Activated naive CD4-positive, alpha-beta T cell treated with anti-CD3 and anti-CD28 coated beads for 36 hours (primary cell): ENCODE results near the gene CPLX3. TPM values are rescaled to one million over a fixed set of nuclear protein-coding genes. Genes with fewer than 3 reads are reported as not detected.

Experiments
- CTCF ChIA-PET: fragments of 350-600 bp; sonication (Branson Sonifier 250); formaldehyde crosslinking; loops from one replicate; lab custom pipeline; 2021; ENCODE audit warnings: antibody characterized with exemption; lab: Charles Lee
- DNase-seq: peaks from one replicate; pipeline ENCODE4 v3.0.0-alpha.2; 2020
- H3K27ac Mint-ChIP-seq: one replicate; pipeline ENCODE4 v1.8.0; 2021; ENCODE audit warnings: mild to moderate bottlenecking, mixed read lengths
- H3K27me3 Mint-ChIP-seq: one replicate; pipeline ENCODE4 v1.8.0; 2021; ENCODE audit warnings: low read depth, mixed read lengths
- H3K36me3 Mint-ChIP-seq: one replicate; pipeline ENCODE4 v1.8.0; 2021; ENCODE audit warnings: low read depth, mixed read lengths
- H3K4me1 Mint-ChIP-seq: one replicate; pipeline ENCODE4 v1.8.0; 2021; ENCODE audit warnings: low read depth, mixed read lengths
- H3K4me3 Mint-ChIP-seq: one replicate; pipeline ENCODE4 v1.8.0; 2021; ENCODE audit warnings: mild to moderate bottlenecking, moderate library complexity, mixed read lengths
- H3K9me3 Mint-ChIP-seq: one replicate; pipeline ENCODE4 v1.8.0; 2021; ENCODE audit warnings: mixed read lengths
- intact Hi-C: fragments of 100-400 bp; cut with micrococcal nuclease; formaldehyde crosslinking; loops from one replicate; pipeline ENCODE4 v1.15.1; 2023
- total RNA-seq, 2 experiments: library from RNA; stranded (reverse); gene quantifications; one replicate each; pipeline ENCODE4 v1.2.3, GENCODE V29; 2021

CPLX3 gene
- total RNA-seq, 2 experiments from 2014 or later = not detected

- peaks cover under 1% of the 10 kb centered on the region for H3K27me3 Mint-ChIP-seq
- peaks cover 9% of the 10 kb centered on the region for H3K4me1 Mint-ChIP-seq
- H3K27ac Mint-ChIP-seq = no peak overlapping the region
- CTCF ChIA-PET = interaction anchor here (0.7 to 3.1 kb wide), 5 partner anchors 9 to 67 kb away, joined by 3 to 18 read pairs (median 5); partner anchors contain the start of gene ULK3
- H3K36me3 Mint-ChIP-seq = peaks cover 6% of the 10 kb centered on the region
- no peak overlapping the region for H3K4me3 Mint-ChIP-seq
- intact Hi-C loops = loop anchor here (2.0 kb wide), 2 partner anchors 33 to 199 kb away; no protein-coding TSS in a partner anchor
- H3K9me3 Mint-ChIP-seq = no peaks in the 10 kb centered on the region
- no peak for DNase-seq
Observed at GRCh38 chr15:74833376-74834107, 7.1 kb downstream of the CPLX3 start.

GRCh38 chr15:74835312-74835823, 8.9 kb downstream of the CPLX3 start:
- Mint-ChIP-seq H3K4me3 (no peak overlapping the region), H3K27me3 (no peaks in the 10 kb centered on the region), H3K9me3 (no peaks in the 10 kb centered on the region), H3K27ac (no peak overlapping the region), H3K4me1 (peaks cover 3% of the 10 kb centered on the region), H3K36me3 (peaks cover 10% of the 10 kb centered on the region)
- intact Hi-C loops = loop anchor here (1.0 to 2.0 kb wide), 3 partner anchors 35 to 201 kb away; no protein-coding TSS in a partner anchor
- DNase-seq = peak; percentile 72
- CTCF ChIA-PET = interaction anchor here (0.6 to 3.9 kb wide), 9 partner anchors 17 to 127 kb away, joined by 3 to 35 read pairs (median 3); no protein-coding TSS in a partner anchor

GRCh38 chr15:74836846-74837245, 10.4 kb downstream of the CPLX3 start:
- H3K4me1 Mint-ChIP-seq = peaks cover 13% of the 10 kb centered on the region
- no peak for DNase-seq
- peaks cover 12% of the 10 kb centered on the region for H3K36me3 Mint-ChIP-seq
- no peaks in the 10 kb centered on the region for H3K9me3 Mint-ChIP-seq
- no peak overlapping the region for H3K4me3 Mint-ChIP-seq
- CTCF ChIA-PET = interaction anchor here (0.8 to 3.9 kb wide), 5 partner anchors 13 to 66 kb away, joined by 3 to 35 read pairs (median 3); no protein-coding TSS in a partner anchor
- no peak overlapping the region for H3K27ac Mint-ChIP-seq
- intact Hi-C loops = no loop called here
- H3K27me3 Mint-ChIP-seq = no peaks in the 10 kb centered on the region

DNA sequence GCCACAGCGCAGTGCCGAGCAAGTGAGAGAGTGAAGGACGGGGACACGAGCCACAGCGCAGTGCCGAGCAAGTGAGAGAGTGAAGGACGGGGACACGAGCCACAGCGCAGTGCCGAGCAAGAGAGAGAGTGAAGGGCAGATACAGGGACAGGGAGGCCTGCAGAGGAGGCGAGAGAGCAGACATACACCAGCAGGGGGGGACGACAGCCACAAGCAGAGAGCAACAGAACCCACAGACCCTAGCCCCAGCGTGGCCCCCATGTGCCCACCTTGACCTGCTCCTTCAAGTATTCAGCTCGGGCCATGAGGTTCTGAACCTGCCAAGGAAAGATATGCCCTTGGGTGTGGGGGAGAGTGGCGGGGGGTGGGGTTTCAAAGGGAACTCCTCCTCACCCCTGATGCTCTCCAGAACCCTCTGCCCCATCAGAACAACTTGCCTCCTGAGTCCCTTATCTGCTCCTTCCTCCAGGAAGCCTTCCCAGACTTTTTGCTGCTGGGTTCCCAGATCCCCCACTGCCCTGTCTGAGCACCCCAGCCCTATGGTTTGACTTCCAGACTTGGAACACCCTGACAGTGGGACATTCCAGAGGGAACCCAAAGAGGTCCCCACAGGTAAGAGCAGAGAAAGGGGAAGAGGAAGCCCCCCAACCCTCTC, 11.2 kb downstream of the CPLX3 start:
- no peaks in the 10 kb centered on the region for H3K9me3 Mint-ChIP-seq
- intact Hi-C loops = no loop called here
- no peak overlapping the region for H3K27ac Mint-ChIP-seq
- H3K4me1 Mint-ChIP-seq = peaks cover 21% of the 10 kb centered on the region
- peaks cover 12% of the 10 kb centered on the region for H3K36me3 Mint-ChIP-seq
- H3K27me3 Mint-ChIP-seq = no peaks in the 10 kb centered on the region
- CTCF ChIA-PET = interaction anchor here (0.8 to 3.9 kb wide), 4 partner anchors 14 to 67 kb away, joined by 3 to 35 read pairs (median 3); no protein-coding TSS in a partner anchor
- DNase-seq = no peak
- no peak overlapping the region for H3K4me3 Mint-ChIP-seq

DNA sequence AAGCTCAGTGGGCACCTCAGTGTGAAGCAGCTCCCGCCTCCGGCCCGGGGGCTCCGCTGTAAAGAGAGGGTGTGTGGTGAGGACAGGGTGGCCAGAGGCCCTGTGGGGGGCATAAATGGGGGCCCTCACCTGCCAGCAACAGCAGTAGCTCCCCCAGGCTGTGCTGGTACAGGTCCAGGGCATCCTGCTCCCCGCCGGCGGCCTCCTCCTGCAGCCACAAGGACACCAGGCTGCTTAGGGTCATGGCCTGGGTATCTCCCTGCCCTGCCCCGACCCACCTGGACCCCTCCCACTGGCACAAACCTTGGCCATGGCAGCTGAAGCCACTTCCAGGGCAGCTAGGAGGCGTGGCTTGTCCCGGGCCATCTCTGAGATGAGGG, 11.7 kb downstream of the CPLX3 start:
- CTCF ChIA-PET = interaction anchor here (0.9 to 3.9 kb wide), 3 partner anchors 19 to 68 kb away, joined by 3 to 35 read pairs (median 3); no protein-coding TSS in a partner anchor
- H3K4me3 Mint-ChIP-seq = no peak overlapping the region
- H3K4me1 Mint-ChIP-seq = peaks cover 21% of the 10 kb centered on the region
- no peaks in the 10 kb centered on the region for H3K27me3 Mint-ChIP-seq
- H3K9me3 Mint-ChIP-seq = no peaks in the 10 kb centered on the region
- H3K36me3 Mint-ChIP-seq = peaks cover 12% of the 10 kb centered on the region
- intact Hi-C loops = no loop called here
- no peak overlapping the region for H3K27ac Mint-ChIP-seq
- DNase-seq = no peak

- no peaks in the 10 kb centered on the region for H3K27me3 Mint-ChIP-seq
- no peak overlapping the region for H3K27ac Mint-ChIP-seq
- no peak for DNase-seq
- H3K9me3 Mint-ChIP-seq = no peaks in the 10 kb centered on the region
- H3K4me3 Mint-ChIP-seq = no peak overlapping the region
- CTCF ChIA-PET = interaction anchor here (3.9 kb wide), 1 partner anchor 69 kb away, joined by 35 read pairs; no protein-coding TSS in a partner anchor
- H3K36me3 Mint-ChIP-seq = peaks cover 12% of the 10 kb centered on the region
- intact Hi-C loops = no loop called here
- H3K4me1 Mint-ChIP-seq = peaks cover 23% of the 10 kb centered on the region
Observed at GRCh38 chr15:74838746-74839525, 12.5 kb downstream of the CPLX3 start.

GRCh38 chr15:74839526-74840395, 13.3 kb downstream of the CPLX3 start:
- CTCF ChIA-PET = interaction anchor here (0.6 to 3.9 kb wide), 3 partner anchors 33 to 69 kb away, joined by 3 to 35 read pairs (median 6); no protein-coding TSS in a partner anchor
- no peak for DNase-seq
- no peaks in the 10 kb centered on the region for H3K27me3 Mint-ChIP-seq
- peaks cover 12% of the 10 kb centered on the region for H3K36me3 Mint-ChIP-seq
- H3K27ac Mint-ChIP-seq = no peak overlapping the region
- H3K4me1 Mint-ChIP-seq = peaks cover 32% of the 10 kb centered on the region
- intact Hi-C loops = loop anchor here (5.0 to 10.0 kb wide), 2 partner anchors 142 to 375 kb away; partner anchors contain the start of genes EDC3 and UBL7
- H3K9me3 Mint-ChIP-seq = no peaks in the 10 kb centered on the region
- H3K4me3 Mint-ChIP-seq = no peak overlapping the region

DNA sequence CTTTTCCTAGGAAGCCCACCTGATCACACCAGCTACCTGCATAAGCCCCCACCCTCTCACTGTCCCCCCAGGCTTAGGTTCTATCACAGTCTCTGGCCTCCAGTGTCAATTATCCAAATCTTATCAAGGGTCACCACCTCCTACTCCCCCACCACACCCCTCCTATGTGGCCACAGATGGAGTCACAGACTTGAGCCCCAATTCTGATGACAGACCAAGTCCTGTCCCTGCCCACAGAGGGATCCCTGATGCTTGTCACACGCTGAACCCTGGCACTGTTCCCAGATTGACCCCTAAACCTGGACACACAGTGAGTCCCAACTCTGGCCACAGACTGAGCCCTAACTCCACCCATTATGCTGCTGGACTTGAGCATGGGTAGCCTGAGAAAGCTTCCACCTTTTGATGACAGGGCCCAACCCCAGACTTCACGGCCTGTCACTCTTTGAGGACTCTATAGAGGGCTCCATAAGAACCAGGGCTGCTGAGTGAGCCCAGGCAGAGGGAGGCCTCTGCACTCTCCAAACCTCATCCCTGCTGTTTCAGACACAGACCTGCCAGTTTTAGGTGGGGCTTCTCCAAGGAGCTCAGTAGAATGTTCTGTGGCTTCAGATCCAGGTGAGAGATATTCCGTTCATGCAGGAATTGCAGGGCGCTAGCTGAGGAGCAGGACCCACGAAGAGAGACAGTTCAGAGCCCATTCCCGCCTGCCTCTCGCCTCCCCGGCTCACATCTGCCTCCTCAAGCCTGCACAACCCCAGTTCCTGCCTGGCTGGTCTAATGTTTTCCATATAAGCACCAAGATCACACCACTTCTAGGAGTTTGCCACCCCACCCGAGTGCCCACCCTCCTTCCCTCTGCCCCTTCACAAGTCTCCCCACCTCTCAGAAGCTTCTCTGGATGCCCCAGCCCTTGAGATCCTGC, 14.7 kb downstream of the CPLX3 start:
- peak overlapping the region; percentile 14 for H3K4me3 Mint-ChIP-seq
- H3K27ac Mint-ChIP-seq = no peak overlapping the region
- CTCF ChIA-PET = interaction anchor here (0.5 to 1.7 kb wide), 3 partner anchors 54 to 81 kb away, joined by 4 to 7 read pairs (median 6); no protein-coding TSS in a partner anchor
- intact Hi-C loops = loop anchor here (5.0 to 10.0 kb wide), 2 partner anchors 144 to 376 kb away; partner anchors contain the start of genes EDC3 and UBL7
- no peaks in the 10 kb centered on the region for H3K27me3 Mint-ChIP-seq
- no peak for DNase-seq
- peaks cover 8% of the 10 kb centered on the region for H3K36me3 Mint-ChIP-seq
- H3K4me1 Mint-ChIP-seq = peaks cover 42% of the 10 kb centered on the region
- no peaks in the 10 kb centered on the region for H3K9me3 Mint-ChIP-seq

- DNase-seq = no peak
- intact Hi-C loops = loop anchor here (2.0 to 10.0 kb wide), 5 partner anchors 61 to 377 kb away; partner anchors contain the start of genes CLK3, EDC3 and UBL7
- CTCF ChIA-PET = interaction anchor here (0.6 to 1.9 kb wide), 5 partner anchors 9 to 264 kb away, joined by 3 to 13 read pairs (median 7); no protein-coding TSS in a partner anchor
- peak overlapping the region; percentile 86 for H3K4me3 Mint-ChIP-seq
- no peaks in the 10 kb centered on the region for H3K9me3 Mint-ChIP-seq
- no peaks in the 10 kb centered on the region for H3K27me3 Mint-ChIP-seq
- peaks cover 10% of the 10 kb centered on the region for H3K36me3 Mint-ChIP-seq
- peaks cover 44% of the 10 kb centered on the region for H3K4me1 Mint-ChIP-seq
- H3K27ac Mint-ChIP-seq = no peak overlapping the region
Observed at GRCh38 chr15:74841891-74842373, 15.5 kb downstream of the CPLX3 start.
